Prostate gland (tissue), 2 donors: ENCODE data around the gene RBM33.

Source experiments
- POLR2AphosphoS5 ChIP-seq: sonication (generic); formaldehyde crosslinking; IDR thresholded peaks from one replicate; pipeline ENCODE4 v1.6.1; 2017; ENCODE audit warnings: antibody characterized with exemption
- TF ChIP-seq, protein P1 (sequence below), 4 experiments: fragments of 200-600 bp in 2 of 4; fragments of 450-650 bp in 2 of 4; sonication (generic) in 2 of 4; IDR thresholded peaks; 1 replicate in 3 of 4; 2 replicates in 1 of 4; pipeline ENCODE4 v1.5.1; 2016 to 2019; ENCODE audit warnings: antibody characterized with exemption in 4 of 4, mild to moderate bottlenecking in 2 of 4, moderate library complexity in 2 of 4

DNA sequence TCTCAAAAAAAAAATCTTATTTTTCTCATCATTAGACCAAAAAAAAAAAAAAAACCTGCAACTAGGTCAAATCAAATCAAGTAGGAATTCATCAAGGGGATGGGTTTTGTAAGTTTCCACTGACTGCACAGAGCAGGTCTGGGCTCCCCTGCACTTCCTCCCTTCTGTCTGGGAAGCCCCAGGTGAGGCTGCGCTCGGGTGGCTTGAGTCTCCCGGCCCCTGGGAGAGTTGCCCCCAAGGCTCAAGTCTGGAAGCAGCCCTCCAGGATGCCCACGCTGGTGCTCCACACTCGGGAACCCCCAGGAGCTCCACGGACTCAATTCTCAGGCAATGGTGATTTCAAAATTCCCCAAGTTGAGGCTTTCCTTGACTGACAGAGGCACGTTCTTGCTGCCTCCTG is 41.7 kb upstream of the RBM33 start:
- TF ChIP-seq, protein P1, sequence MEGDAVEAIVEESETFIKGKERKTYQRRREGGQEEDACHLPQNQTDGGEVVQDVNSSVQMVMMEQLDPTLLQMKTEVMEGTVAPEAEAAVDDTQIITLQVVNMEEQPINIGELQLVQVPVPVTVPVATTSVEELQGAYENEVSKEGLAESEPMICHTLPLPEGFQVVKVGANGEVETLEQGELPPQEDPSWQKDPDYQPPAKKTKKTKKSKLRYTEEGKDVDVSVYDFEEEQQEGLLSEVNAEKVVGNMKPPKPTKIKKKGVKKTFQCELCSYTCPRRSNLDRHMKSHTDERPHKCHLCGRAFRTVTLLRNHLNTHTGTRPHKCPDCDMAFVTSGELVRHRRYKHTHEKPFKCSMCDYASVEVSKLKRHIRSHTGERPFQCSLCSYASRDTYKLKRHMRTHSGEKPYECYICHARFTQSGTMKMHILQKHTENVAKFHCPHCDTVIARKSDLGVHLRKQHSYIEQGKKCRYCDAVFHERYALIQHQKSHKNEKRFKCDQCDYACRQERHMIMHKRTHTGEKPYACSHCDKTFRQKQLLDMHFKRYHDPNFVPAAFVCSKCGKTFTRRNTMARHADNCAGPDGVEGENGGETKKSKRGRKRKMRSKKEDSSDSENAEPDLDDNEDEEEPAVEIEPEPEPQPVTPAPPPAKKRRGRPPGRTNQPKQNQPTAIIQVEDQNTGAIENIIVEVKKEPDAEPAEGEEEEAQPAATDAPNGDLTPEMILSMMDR (IDR thresholded peaks at IDR 0.05): no peak
- TF ChIP-seq POLR2AphosphoS5: no peak
